MM.1S (cell line): ENCODE measurements around the gene CTPS2.
"Not testable (repeated sequence)": the region's sequence is repeated elsewhere in the genome, so short reads cannot be mapped to it uniquely, and the experiment has no call there.

Experiments
- DNase-seq: peaks from one replicate; pipeline ENCODE4 v3.0.0-alpha.2; 2015
- H2AFZ ChIP-seq: fragments of 300-600 bp; sonication (generic); 2 replicates; pipeline ENCODE4 v1.6.0; 2016; ENCODE audit warnings: antibody characterized with exemption, low read length
- H3F3A ChIP-seq: fragments of 300-600 bp; sonication (generic); 2 replicates; pipeline ENCODE4 v1.6.1; 2016; ENCODE audit warnings: mild to moderate bottlenecking, antibody characterized with exemption, low read length, moderate library complexity, mixed read lengths; ENCODE audit not compliant: insufficient read depth
- H3K27ac ChIP-seq: fragments of 300-600 bp; sonication (generic); 2 replicates; pipeline ENCODE4 v1.5.1; 2016; ENCODE audit warnings: mild to moderate bottlenecking, low read length
- H3K27me3 ChIP-seq: fragments of 300-600 bp; sonication (generic); replicated peaks from 2 replicates; pipeline ENCODE4 v1.6.0; 2016; ENCODE audit warnings: low read length; ENCODE audit not compliant: insufficient read depth
- H3K36me3 ChIP-seq: fragments of 300-600 bp; sonication (generic); replicated peaks from 2 replicates; pipeline ENCODE4 v1.6.1; 2016; ENCODE audit warnings: mild to moderate bottlenecking, low read length, mixed read lengths; ENCODE audit not compliant: insufficient read depth
- H3K4me1 ChIP-seq: fragments of 300-600 bp; sonication (generic); 2 replicates; pipeline ENCODE4 v1.6.1; 2016; ENCODE audit warnings: low read length, mixed read lengths
- H3K4me2 ChIP-seq: fragments of 300-600 bp; sonication (generic); 2 replicates; pipeline ENCODE4 v1.6.0; 2016; ENCODE audit warnings: low read depth, low read length
- H3K4me3 ChIP-seq: fragments of 300-600 bp; sonication (generic); 2 replicates; pipeline ENCODE4 v1.5.1; 2016; ENCODE audit warnings: low read length, mixed read lengths
- H3K79me2 ChIP-seq: fragments of 300-600 bp; sonication (generic); 2 replicates; pipeline ENCODE4 v1.6.1; 2016; ENCODE audit warnings: mixed run types, low read length, mixed read lengths
- H3K9ac ChIP-seq: fragments of 300-600 bp; sonication (generic); 2 replicates; pipeline ENCODE4 v1.6.1; 2016; ENCODE audit warnings: low read length, mixed read lengths
- H3K9me2 ChIP-seq: fragments of 300-600 bp; sonication (generic); replicated peaks from 2 replicates; pipeline ENCODE4 v1.6.1; 2016; ENCODE audit warnings: mild to moderate bottlenecking, low read length, mixed read lengths; ENCODE audit not compliant: insufficient read depth
- H3K9me3 ChIP-seq: fragments of 300-600 bp; sonication (generic); replicated peaks from 2 replicates; pipeline ENCODE4 v1.6.1; 2016; ENCODE audit warnings: mild to moderate bottlenecking, low read length, mixed read lengths; ENCODE audit not compliant: insufficient read depth
- H4K20me1 ChIP-seq: fragments of 300-600 bp; sonication (generic); 2 replicates; pipeline ENCODE4 v1.6.1; 2016; ENCODE audit warnings: mild to moderate bottlenecking, low read length, moderate library complexity, mixed read lengths; ENCODE audit not compliant: insufficient read depth
- EZH2 ChIP-seq: fragments of 300-600 bp; sonication (generic); optimal IDR thresholded peaks from 2 replicates; pipeline ENCODE3; 2017; ENCODE audit warnings: low read depth, mild to moderate bottlenecking, antibody characterized with exemption, low read length, mixed read lengths
- EZH2phosphoT487 ChIP-seq: fragments of 300-600 bp; sonication (generic); IDR thresholded peaks from 2 replicates; pipeline ENCODE4 v1.6.1; 2018; ENCODE audit warnings: antibody characterized with exemption, low read length
- TF ChIP-seq, protein P1 (sequence below): fragments of 300-600 bp; sonication (generic); IDR thresholded peaks from 2 replicates; pipeline ENCODE4 v1.5.1; 2016; ENCODE audit warnings: antibody characterized with exemption, low read length, mixed read lengths

Gene CTPS2

GRCh38 chrX:16577483-16578029, 134.9 kb downstream of the CTPS2 start:
- H2AFZ ChIP-seq, result no peak overlapping the region
- no peak overlapping the region for H3K4me3 ChIP-seq
- no peak overlapping the region for H3K27ac ChIP-seq
- H3K4me2 ChIP-seq, result no peak overlapping the region
- no peak for TF ChIP-seq EZH2
- TF ChIP-seq, protein P1, sequence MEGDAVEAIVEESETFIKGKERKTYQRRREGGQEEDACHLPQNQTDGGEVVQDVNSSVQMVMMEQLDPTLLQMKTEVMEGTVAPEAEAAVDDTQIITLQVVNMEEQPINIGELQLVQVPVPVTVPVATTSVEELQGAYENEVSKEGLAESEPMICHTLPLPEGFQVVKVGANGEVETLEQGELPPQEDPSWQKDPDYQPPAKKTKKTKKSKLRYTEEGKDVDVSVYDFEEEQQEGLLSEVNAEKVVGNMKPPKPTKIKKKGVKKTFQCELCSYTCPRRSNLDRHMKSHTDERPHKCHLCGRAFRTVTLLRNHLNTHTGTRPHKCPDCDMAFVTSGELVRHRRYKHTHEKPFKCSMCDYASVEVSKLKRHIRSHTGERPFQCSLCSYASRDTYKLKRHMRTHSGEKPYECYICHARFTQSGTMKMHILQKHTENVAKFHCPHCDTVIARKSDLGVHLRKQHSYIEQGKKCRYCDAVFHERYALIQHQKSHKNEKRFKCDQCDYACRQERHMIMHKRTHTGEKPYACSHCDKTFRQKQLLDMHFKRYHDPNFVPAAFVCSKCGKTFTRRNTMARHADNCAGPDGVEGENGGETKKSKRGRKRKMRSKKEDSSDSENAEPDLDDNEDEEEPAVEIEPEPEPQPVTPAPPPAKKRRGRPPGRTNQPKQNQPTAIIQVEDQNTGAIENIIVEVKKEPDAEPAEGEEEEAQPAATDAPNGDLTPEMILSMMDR, result no peak
- no peak for TF ChIP-seq EZH2phosphoT487
- no peaks in the 10 kb centered on the region for H3K9me3 ChIP-seq
- H3K9ac ChIP-seq, result no peak overlapping the region
- H4K20me1 ChIP-seq, result no peaks in the 10 kb centered on the region
- H3K36me3 ChIP-seq, result no peaks in the 10 kb centered on the region
- H3K79me2 ChIP-seq, result no peaks in the 10 kb centered on the region
- no peaks in the 10 kb centered on the region for H3F3A ChIP-seq
- no peak for DNase-seq
- no peaks in the 10 kb centered on the region for H3K9me2 ChIP-seq
- H3K4me1 ChIP-seq, result no peaks in the 10 kb centered on the region
- no peaks in the 10 kb centered on the region for H3K27me3 ChIP-seq

DNA sequence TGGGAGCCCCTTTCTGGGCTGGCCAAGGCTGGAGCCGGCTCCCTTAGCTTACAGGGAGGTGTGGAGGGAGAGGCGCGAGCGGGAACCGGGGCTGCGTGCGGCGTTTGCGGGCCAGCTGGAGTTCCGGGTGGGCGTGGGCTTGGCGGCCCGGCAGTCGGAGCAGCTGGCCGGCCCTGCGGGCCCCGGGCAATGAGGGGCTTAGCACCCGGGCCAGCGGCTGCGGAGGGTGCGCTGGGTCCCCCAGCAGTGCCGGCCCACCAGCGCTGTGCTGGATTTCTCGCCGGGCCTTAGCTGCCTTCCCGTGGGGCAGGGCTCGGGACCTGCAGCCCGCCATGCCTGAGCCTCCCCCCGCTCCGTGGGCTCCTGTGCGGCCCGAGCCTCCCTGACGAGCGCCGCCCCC, 137.1 kb downstream of the CTPS2 start:
- H3K79me2 ChIP-seq, H3K9me2 ChIP-seq, H3K4me3 ChIP-seq, H3K4me2 ChIP-seq, H3K27ac ChIP-seq, H2AFZ ChIP-seq, H3K9me3 ChIP-seq, H3K27me3 ChIP-seq, H3K36me3 ChIP-seq, DNase-seq, H3F3A ChIP-seq, H3K9ac ChIP-seq, H3K4me1 ChIP-seq, H4K20me1 ChIP-seq: not testable (repeated sequence)

DNA sequence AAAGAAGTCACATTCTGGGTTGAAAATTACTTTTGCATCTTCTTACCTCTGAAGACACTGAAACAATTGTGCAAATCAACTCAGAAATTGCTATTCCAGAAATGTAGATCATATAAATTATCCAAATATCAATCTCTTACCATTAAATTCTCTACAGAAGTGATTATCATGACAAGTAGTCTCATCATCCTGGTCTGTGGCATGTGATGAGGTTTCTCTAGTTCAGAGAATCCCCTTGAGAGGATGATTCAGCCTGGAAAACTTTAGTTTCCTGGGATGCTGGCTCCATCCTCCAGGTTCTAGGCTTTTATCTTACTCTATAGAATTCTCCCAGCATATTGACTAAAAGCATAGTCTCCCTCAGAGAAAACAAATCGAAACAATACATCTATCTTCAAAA, 138.7 kb downstream of the CTPS2 start:
- H3K36me3 ChIP-seq, result no peaks in the 10 kb centered on the region
- TF ChIP-seq, protein P1, result no peak
- TF ChIP-seq EZH2phosphoT487 (no peak), EZH2 (no peak)
- no peak overlapping the region for H3K27ac ChIP-seq
- H4K20me1 ChIP-seq, result no peaks in the 10 kb centered on the region
- H3K4me3 ChIP-seq, result no peak overlapping the region
- H3K9me3 ChIP-seq, result no peaks in the 10 kb centered on the region
- no peak for DNase-seq
- H3K9ac ChIP-seq, result no peak overlapping the region
- no peaks in the 10 kb centered on the region for H3K9me2 ChIP-seq
- no peaks in the 10 kb centered on the region for H3K4me1 ChIP-seq
- H2AFZ ChIP-seq, result no peak overlapping the region
- H3F3A ChIP-seq, result no peaks in the 10 kb centered on the region
- no peaks in the 10 kb centered on the region for H3K27me3 ChIP-seq
- H3K4me2 ChIP-seq, result no peak overlapping the region
- H3K79me2 ChIP-seq, result no peaks in the 10 kb centered on the region

GRCh38 chrX:16567681-16568080, 144.8 kb downstream of the CTPS2 start:
- Histone ChIP-seq H3K9me2 (no peaks in the 10 kb centered on the region), H4K20me1 (no peaks in the 10 kb centered on the region), H3K27me3 (no peaks in the 10 kb centered on the region), H3K9ac (no peak overlapping the region), H3K4me2 (no peak overlapping the region), H3K36me3 (no peaks in the 10 kb centered on the region), H3K79me2 (no peaks in the 10 kb centered on the region), H3K4me3 (no peak overlapping the region), H2AFZ (no peak overlapping the region), H3K27ac (no peak overlapping the region), H3K9me3 (no peaks in the 10 kb centered on the region), H3K4me1 (no peaks in the 10 kb centered on the region), H3F3A (no peaks in the 10 kb centered on the region)
- TF ChIP-seq EZH2phosphoT487 (no peak), EZH2 (no peak)
- TF ChIP-seq, protein P1, result no peak
- no peak for DNase-seq
